GM19099 (cell line): ENCODE data around the gene TBL2.

Source experiments
- POLR2A ChIP-seq: IDR thresholded peaks from 3 replicates; pipeline ENCODE4 v1.6.1; 2011; ENCODE audit warnings: low read depth; ENCODE audit not compliant: insufficient read length; ENCODE audit errors: extremely low read depth

The TBL2 gene

DNA sequence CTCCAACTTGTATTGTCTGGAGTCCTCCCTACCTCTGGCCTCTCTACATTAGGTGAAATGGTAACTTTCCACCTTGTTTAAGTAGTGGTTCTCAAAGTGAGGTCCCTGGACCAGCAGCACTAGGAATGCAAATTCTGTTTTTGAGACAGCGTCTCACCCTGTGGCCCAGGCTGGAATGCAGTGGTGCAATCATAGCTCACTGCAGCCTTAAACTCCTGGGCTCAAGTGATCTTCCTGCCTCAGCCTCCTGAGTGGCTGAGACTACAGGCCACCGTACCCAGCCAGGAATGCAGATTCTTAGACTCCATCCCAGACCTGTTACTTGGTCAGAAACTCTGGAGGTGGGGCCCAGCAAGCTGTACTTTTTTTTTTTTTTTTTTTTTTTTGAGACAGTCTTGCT, 6.8 kb upstream of the TBL2 start:
- TF ChIP-seq POLR2A: no peak

DNA sequence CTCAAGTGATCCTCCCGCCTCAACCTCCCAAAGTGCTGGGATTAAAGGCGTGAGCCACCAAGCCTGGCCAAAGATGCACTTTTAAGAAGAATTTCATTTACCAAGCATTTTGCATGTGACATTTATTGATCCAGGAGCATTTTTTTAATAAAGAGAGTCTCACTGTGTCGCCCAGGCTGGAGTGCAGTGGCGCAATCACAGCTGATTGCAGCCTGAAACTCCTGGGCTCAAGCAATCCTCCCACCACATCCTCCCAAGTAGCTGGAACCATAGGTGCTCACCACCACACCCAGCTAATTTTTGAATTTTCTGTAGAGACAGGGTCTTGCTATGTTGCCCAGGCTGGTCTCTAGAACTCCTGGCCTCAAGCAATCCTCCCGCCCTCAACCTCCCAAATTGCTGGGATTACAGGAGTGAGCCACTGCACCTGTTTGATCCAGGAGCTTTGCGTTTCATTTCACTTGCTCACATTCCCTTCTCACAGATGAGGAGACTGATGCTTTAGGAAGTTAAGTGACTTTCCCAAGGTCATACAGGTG, 4.4 kb upstream of the TBL2 start:
- TF ChIP-seq POLR2A: no peak

DNA sequence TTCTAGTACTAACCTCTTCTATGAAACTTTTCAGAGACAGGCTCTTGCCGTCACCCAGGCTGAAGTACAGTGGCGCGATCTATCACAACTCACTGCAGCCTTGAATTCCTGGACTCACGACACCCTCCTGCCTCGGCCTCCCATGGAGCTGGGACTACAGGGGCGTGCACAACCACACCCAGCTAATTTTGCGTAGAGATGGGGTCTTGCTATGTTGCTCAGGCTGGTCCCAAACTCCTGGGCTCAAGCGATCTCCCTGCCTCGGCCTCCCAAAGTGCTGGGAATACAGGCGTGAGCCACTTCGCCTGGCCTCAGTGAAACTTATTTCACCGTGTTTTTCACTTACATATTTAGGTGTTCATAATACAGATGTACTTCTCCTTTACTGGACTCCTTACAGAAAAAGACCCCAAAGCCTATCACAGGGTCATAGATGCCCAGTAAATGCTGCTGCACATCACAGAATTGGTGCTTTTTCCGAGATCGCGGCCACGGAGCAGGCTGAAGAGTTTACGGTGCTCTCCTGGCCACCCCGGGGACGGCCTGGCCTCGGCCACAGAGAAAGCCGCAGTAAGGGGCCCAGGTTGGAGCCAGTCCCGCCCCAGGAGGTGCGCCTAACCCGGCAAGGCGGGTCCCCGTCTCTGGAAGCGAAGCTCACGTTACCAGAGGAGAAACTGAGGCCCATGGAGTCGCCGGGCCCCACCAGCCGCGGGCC, 595 bp downstream of the TBL2 start:
- no peak for TF ChIP-seq POLR2A

DNA sequence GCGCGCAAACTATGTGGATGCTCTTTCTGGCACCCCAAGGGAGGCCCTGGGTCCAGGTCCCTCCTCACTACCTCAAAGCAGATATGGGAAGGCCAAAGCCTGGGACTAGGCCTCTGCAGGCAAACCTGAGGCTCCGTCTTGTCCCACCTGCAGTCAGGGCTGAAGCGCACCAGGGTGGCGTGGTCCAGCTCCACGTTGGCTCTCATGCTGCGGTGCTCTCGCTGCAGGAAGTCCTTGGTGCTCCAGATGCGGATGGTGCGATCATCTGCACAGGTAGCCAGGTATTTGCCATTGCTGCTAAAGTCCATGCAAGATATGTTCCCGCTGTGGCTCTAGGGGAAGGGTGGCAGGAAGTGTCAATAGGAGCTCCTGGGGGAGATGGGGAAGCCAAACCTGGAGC, 4.6 kb downstream of the TBL2 start:
- no peak for TF ChIP-seq POLR2A

DNA sequence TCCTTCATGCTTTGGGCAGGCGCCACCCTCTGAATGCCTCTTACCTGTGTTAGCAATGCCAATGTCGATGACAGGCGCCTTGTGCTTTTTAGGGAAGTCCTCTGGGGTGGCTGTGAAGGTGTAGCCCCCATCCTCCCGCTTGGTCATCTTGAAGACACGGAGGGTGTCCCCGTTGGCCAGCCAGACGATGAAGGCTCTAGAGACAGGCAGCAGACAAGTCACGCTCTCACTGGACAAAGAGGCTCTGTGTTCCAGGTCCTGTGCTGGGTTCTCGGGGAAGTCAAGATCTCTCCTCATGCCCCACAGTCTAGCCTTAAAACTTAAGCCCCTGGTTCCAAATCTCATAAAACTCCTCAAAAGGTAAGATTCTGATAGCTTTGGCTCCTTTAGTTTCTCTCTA, 5.1 kb downstream of the TBL2 start:
- TF ChIP-seq POLR2A: no peak

DNA sequence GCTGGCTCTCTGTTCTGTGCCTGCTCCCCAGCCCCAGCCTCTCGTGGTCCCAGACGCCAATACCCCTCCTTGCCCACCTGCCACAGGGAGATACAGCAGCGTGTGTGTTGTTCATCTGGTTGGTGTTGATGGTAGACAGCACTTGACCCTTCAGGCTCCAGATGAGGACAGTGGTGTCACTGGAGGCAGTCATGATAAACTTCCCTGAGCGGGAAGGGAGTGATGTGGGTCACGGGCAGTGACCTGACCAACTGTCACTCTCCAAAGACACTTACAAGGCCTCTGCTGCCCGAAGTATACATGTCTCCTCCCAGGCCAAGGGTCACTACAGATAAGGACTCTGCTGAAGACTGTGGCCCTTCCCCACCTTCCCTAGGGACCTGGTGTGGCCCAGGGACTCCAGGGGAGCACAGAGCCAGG, 5.6 kb downstream of the TBL2 start:
- TF ChIP-seq POLR2A: no peak

DNA sequence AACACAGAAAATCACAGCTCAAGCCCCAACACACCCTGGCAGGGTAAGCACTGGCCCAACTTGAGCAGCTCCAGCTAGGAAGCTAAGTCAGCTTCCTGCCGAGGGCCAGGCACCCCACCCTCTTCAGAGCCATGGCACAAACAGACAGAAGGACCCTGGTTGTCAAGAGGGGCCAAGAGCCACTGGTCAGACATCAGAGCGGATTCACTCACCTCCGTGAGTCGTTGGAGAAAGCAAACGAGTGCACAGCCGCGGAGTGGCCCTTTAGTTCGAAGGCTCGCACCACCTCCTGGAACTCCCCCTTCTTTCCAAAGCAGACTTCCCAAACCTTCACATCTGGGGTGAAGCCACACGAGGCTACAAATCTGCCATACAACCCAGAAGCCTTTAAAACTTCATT, 7.4 kb downstream of the TBL2 start:
- TF ChIP-seq POLR2A: no peak

DNA sequence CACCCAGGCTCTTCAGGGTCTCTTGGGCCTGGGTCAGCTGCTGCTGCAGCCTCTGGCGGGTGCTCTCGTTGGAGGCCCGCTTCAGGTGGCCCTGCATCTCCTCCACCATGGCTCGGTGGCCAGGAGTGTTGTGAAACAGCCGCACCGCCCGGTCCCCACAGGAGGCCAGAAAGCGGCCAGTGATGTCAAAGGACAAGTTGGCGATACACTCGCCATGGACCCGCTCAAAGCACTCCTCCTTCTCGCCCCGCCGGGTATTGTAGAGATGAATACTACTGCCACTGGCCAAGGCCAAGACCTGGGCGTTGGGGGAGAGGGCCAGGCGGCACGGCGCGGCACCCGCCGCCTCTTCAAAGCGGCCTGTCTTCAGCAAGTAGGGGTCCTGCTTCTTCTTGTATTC, 7.9 kb downstream of the TBL2 start:
- no peak for TF ChIP-seq POLR2A

DNA sequence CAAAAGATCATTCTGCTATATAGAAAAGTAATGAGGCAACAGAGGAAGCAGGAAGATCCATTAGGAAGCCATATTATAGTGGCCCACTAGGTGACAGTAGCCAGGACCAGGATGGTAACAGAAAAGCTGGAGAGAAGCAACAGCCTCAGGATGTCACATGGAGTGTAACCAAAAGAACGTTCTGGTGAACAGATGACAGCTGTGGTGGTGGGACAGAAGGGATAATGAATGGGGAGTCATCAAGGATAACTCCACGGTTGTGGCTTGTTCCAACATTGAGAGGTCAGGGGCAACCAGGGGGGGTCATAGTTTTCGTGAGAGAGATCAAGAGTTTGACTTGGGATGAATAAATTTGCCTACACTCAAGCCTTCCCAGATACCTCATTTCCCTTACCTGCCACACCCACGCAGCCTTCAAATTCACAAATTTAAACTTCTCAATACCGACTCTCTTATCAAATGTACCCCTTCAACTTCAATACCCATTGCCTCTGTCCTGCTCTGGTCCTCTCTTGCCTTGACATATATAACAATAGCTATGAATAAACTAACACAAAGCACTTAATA, 9.3 kb downstream of the TBL2 start:
- no peak for TF ChIP-seq POLR2A

DNA sequence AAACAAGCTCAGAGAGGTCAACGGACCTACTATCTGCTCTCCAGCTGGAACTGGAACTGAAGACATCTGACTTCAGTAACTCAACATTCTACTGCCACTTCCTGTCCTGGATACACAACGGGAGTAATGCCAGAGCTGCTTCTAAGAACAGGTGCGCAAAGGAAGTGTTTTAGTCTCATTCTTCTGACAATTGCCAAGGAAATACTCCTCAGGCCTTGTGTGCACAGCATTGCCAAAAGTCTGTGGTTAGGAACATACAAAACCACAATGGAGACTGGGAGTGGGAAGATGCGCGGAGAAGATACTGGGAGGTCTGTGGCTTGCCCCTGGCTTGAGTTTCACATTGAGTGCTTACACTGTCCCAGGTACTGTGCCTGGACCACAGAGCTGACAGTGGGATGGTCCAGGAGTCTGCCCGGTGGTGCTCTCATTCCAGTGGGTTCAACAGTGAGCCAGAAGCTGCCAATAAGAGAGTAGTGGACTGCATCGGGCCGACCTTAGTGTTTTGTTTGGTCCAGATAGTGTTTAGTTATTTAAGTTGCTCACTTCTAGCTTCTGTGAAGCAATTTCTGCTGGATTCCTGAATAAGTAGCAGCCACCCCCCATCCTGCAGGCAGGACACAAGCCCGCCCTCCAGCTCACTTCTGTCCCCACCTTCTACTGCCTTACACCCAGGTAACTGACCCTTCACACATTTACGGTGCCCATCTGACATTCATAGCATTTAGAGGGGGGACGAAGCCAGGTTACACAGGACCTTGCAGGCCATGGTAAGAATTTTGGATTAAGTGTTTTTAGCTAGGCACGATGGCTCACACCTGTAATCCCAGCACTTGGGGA, 10.3 kb downstream of the TBL2 start:
- no peak for TF ChIP-seq POLR2A

DNA sequence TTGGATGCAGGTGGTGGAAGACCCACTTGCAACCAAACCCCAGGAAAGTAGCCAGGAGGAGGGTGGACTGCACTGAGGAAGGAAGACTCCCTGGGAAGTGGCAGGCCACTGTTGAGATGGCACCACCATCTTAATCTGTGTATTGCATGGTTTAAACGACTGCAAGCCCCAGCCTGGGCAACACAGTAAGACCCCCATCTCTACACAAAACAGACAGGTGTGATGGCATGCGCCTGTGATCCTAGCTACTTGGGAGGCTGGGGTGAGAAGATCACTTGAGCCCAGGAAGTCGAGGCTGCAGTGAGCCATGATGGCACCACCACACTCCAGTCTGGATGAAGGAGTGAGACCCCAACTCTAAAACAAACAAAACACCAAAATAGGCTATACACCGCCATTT, 11.2 kb downstream of the TBL2 start:
- TF ChIP-seq POLR2A: no peak

DNA sequence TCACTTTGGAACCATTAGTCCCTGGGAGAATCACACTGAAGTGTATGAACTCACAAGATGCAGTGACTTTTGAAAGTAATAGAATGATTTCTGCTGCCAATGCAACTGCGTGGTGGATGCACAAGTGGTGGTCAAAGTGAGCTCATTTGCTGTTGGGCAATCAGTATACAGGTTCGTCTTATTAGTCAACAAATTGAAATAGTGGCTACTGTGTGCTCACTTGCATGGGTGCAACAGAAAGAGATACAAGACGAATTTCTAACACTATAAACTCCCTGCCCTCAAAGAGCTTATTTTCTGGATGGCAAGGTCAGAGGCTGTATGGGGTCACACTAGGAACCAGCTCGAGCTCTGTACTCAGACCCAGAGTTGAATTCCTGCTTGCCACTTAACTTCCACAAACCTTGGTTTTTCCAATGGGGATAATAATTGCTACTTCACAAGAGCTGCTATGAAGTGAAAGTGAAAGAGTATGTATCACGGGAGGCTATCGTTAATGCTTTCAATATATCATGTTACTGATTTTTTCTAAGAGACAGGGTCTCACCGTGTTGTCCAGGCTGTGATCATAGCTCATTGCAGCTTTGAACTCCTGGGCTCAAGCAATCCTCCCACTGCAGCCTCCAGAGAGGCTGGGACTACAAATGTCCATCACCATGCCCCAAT, 12.6 kb downstream of the TBL2 start:
- no peak for TF ChIP-seq POLR2A

DNA sequence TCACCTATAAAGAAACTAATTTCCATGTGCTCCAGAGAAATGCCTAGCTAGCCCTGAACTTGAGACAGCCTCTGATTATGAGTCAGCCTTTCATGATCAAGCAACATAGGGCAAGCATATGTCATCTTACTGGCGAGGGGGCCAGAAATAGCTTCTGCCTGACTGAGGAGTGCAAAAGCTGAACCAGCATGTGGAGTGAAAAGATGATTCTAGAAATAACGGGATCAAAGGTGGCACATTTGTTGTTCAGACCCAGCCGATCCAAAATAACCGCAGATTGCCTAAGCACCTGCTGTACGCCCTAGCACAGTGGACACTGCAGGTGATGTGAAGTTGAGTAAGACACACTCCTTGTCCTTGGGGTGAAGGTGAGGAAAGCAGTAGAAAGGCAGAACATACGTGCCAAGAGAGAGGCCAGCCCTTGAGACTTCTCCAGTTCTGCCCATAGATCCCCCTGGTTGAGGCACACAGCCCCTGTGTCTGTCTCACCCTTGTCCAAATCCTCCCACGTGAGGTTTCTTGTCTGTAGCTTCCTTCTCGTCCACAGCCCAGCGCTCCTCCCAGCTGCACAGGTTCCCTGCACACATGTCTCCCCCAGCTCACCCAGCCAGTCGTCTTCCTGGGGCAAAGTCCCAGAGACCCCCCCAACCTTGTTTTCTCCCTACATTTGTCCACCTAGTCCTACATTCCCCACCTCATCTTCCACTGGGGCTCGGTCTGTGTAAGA, 18.1 kb downstream of the TBL2 start:
- no peak for TF ChIP-seq POLR2A

DNA sequence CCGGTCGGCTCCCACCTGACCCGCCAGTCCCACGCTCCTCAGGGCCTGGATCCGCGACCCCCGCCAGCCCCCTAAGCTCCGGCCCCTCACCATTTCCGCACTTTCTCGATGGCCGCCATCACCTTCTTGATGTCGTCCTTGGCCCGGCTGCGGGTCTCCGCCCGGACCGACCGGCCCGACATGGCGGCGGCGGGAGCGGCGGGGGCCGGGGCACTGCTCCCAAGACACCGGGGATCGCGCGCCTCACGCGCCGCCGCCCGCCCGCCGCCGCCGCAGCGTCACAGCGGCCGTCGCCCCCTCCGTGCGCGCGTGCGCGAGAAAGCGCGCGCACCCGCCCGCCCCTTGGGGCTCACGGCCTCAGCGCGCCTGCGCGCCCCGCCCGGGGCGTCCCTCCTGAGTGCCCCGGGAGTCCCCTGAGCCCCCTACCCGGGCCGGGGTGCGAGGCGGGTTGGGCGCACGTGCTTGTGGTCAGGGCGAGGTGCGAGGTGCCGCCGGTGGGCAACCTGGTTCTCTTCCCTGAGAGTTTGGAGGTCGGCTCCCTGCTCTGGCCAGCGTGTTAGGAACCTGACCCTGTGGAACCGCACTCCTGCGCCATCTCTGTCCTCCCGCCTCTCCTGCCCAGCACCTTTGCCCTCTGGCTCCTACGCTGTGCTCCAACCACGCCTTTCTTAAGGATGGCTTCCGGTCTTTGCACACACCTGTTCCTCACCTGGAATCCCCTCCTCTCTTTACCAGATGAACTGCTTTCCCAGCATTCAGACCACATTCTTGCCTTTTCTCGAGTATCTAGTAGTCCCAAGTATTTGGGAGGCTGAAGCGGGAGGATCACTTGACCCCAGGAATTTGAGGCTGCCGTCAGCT, 20.8 kb downstream of the TBL2 start, which contains the start of gene BCL7B:
TSS of gene BCL7B (minus strand) at position 294 of the 861 bp plus-strand sequence. CDS start at position 182, 112 bp downstream.
- peak; percentile 82 for TF ChIP-seq POLR2A

DNA sequence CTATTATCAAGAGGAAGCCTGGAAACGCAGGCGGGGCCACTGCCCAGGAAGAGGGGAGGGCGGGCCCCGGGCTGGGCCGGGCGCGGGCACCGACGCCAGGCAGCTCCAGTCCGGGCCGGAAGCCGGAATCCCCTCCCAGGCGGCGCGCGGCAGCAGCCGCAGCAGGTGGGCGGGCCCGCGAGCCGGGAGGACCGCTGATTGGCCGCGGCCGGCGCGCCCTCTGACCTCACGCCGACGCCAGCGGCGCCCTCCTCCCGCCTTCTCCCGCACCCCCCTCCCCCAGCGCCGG, 21.3 kb downstream of the TBL2 start:
- TF ChIP-seq POLR2A: no peak
